ENCODE data around the gene SLC9A7. TPM values are rescaled to one million over a fixed set of nuclear protein-coding genes. Genes with fewer than 3 reads are reported as not detected.

SLC9A7 gene
- total RNA-seq, 1 experiment from 2014 or later = 20.9 TPM

GRCh38 chrX:46573892-46574773 is 184.8 kb downstream of the SLC9A7 start:
- H3K79me2 ChIP-seq (ENCODE audit: low read depth) = no peaks in the 10 kb centered on the region
- no peaks in the 10 kb centered on the region for H3K36me3 ChIP-seq (ENCODE audit: low read depth)
- no TSS peak for BruUV-seq (replicated peaks)
- H3K27me3 ChIP-seq (ENCODE audit: insufficient read depth, low read depth) = no peaks in the 10 kb centered on the region
- intact Hi-C loops (cut with micrococcal nuclease; ENCODE audit: unreplicated experiment) = no loop called here
- no peaks in the 10 kb centered on the region for H3K9me3 ChIP-seq (ENCODE audit: insufficient read depth, low read depth)
- H3K9me2 ChIP-seq (ENCODE audit: insufficient read depth) = no peaks in the 10 kb centered on the region
- peak overlapping the region; percentile 53; the same call in 1 of the 2 replicates for H3K4me3 ChIP-seq
- H3K4me2 ChIP-seq = peak overlapping the region; percentile 61
- peak in 1 of 2 experiments; percentile 31 for DNase-seq
- TF ChIP-seq EZH2 (IDR thresholded peaks at IDR 0.05; ENCODE audit: low read depth) (no peak), CTCF (conservative IDR thresholded peaks at IDR 0.05) (no peak)
- POLR2A ChIA-PET (ENCODE audit: unreplicated experiment) = no interaction called here
- no peaks in the 10 kb centered on the region for H4K20me1 ChIP-seq (ENCODE audit: insufficient read depth)
- no peaks in the 10 kb centered on the region for H3K4me1 ChIP-seq (replicated peaks; ENCODE audit: insufficient read depth)
- H3F3A ChIP-seq (ENCODE audit: insufficient read depth, low read depth) = no peaks in the 10 kb centered on the region
- CTCF ChIA-PET = no interaction called here
- H2AFZ ChIP-seq = peak overlapping the region; percentile 62; the same call in 1 of the 2 replicates
- no peak overlapping the region for H3K27ac ChIP-seq

GRCh38 chrX:46573331-46573891 is 185.5 kb downstream of the SLC9A7 start, which contains the start of gene CHST7:
Gene CHST7 (plus strand): TSS chrX:46573765. CDS start chrX:46573932, 167 bp downstream.
- H3K27me3 ChIP-seq (ENCODE audit: insufficient read depth, low read depth) = no peaks in the 10 kb centered on the region
- H3K4me2 ChIP-seq = peak within 1 kb of the TSS; percentile 61
- ChIA-PET POLR2A (ENCODE audit: unreplicated experiment) (no interaction called here), CTCF (no interaction called here)
- peak within 1 kb of the TSS; percentile 53; the same call in 1 of the 2 replicates for H3K4me3 ChIP-seq
- H3K4me1 ChIP-seq (replicated peaks; ENCODE audit: insufficient read depth) = no peaks in the 10 kb centered on the region
- H3K9me2 ChIP-seq (ENCODE audit: insufficient read depth) = no peaks in the 10 kb centered on the region
- peak in 1 of 2 experiments; percentile 37 for DNase-seq
- intact Hi-C loops (cut with micrococcal nuclease; ENCODE audit: unreplicated experiment) = no loop called here
- no peaks in the 10 kb centered on the region for H3K9me3 ChIP-seq (ENCODE audit: insufficient read depth, low read depth)
- no peak within 1 kb of the TSS for H3K27ac ChIP-seq
- H3K79me2 ChIP-seq (ENCODE audit: low read depth) = no peaks in the 10 kb centered on the region
- H3K36me3 ChIP-seq (ENCODE audit: low read depth) = no peaks in the 10 kb centered on the region
- peak within 1 kb of the TSS; percentile 62 for H2AFZ ChIP-seq
- H3F3A ChIP-seq (ENCODE audit: insufficient read depth, low read depth) = no peaks in the 10 kb centered on the region
- no peak for TF ChIP-seq EZH2 (IDR thresholded peaks at IDR 0.05; ENCODE audit: low read depth)
- TF ChIP-seq CTCF (conservative IDR thresholded peaks at IDR 0.05) = no peak
- no peaks in the 10 kb centered on the region for H4K20me1 ChIP-seq (ENCODE audit: insufficient read depth)
- BruUV-seq (replicated peaks) = no TSS peak

DNA sequence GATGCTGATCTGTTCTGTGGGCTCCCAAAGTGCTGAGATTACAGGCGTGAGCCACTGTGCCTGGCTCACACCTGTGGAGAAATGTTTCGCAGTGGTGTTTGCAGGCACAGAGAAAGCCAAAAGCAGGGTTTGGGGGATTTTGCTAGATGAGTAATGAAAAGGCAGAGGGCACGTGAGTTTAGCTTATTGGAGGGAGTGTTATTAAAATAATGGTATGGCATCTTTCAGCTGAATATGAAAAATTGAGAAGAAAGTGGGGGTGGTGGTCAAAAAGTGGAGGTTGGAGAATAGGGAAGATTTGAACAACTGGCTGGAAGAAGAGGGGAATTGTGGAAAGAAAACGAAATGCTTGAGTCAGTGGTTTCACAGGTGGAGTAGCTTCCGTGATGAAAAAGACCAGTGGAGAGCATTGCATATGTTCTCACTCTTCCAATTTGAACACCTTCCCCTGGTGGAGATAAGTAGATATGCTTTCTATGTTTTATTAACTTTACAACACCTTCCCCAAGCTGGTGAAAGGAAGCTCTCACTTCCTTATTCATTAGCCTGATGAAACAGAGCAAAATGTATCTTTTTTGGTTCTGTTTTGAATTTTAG is 186.5 kb downstream of the SLC9A7 start:
- POLR2A ChIA-PET (ENCODE audit: unreplicated experiment) = no interaction called here
- Histone ChIP-seq H2AFZ (no peak overlapping the region), H3K4me3 (no peak overlapping the region)

More for the DNA sequence above, 186.5 kb downstream of the SLC9A7 start:
- Histone ChIP-seq H3K79me2 (ENCODE audit: low read depth) (no peaks in the 10 kb centered on the region), H3K4me1 (replicated peaks; ENCODE audit: insufficient read depth) (no peaks in the 10 kb centered on the region), H4K20me1 (ENCODE audit: insufficient read depth) (no peaks in the 10 kb centered on the region), H3F3A (ENCODE audit: insufficient read depth, low read depth) (no peaks in the 10 kb centered on the region), H3K27me3 (ENCODE audit: insufficient read depth, low read depth) (no peaks in the 10 kb centered on the region), H3K9me2 (ENCODE audit: insufficient read depth) (no peaks in the 10 kb centered on the region), H3K9me3 (ENCODE audit: insufficient read depth, low read depth) (no peaks in the 10 kb centered on the region), H3K4me2 (no peak overlapping the region), H3K36me3 (ENCODE audit: low read depth) (no peaks in the 10 kb centered on the region), H3K27ac (no peak overlapping the region)
- intact Hi-C loops (cut with micrococcal nuclease; ENCODE audit: unreplicated experiment) = no loop called here
- no peak for DNase-seq
- BruUV-seq (replicated peaks) = no TSS peak
- CTCF ChIA-PET = no interaction called here
- no peak for TF ChIP-seq EZH2 (IDR thresholded peaks at IDR 0.05; ENCODE audit: low read depth)
- TF ChIP-seq CTCF (conservative IDR thresholded peaks at IDR 0.05) = no peak
